H9 (cell line): Measurements from ENCODE around the gene SFMBT2. TPM values are rescaled to one million over a fixed set of nuclear protein-coding genes. Genes with fewer than 3 reads are reported as not detected.

Source experiments
- DNase-seq: peaks from one replicate; pipeline ENCODE4 v3.0.0-alpha.2; 2017
- H2AFZ ChIP-seq: one replicate; pipeline ENCODE4 v1.6.1; 2013; ENCODE audit warnings: mild to moderate bottlenecking, low read length, control low read depth, moderate library complexity
- H2AK5ac ChIP-seq: 2 replicates; pipeline ENCODE4 v1.6.1; 2013; ENCODE audit warnings: low read length, control low read depth, mixed read lengths; ENCODE audit not compliant: insufficient read length
- H2BK120ac ChIP-seq: one replicate; pipeline ENCODE4 v1.6.1; 2013; ENCODE audit warnings: low read depth, mild to moderate bottlenecking, low read length, control low read depth, inconsistent platforms; ENCODE audit not compliant: poor library complexity, severe bottlenecking
- H2BK12ac ChIP-seq: 2 replicates; pipeline ENCODE4 v1.6.1; 2013; ENCODE audit warnings: low read length, control low read depth, mixed read lengths, low read depth; ENCODE audit not compliant: insufficient read length
- H2BK15ac ChIP-seq: 2 replicates; pipeline ENCODE4 v1.6.1; 2013; ENCODE audit warnings: low read depth, low read length, control low read depth
- H2BK20ac ChIP-seq: one replicate; pipeline ENCODE4 v1.6.1; 2013; ENCODE audit warnings: low read depth, mild to moderate bottlenecking, low read length, control low read depth, inconsistent platforms; ENCODE audit not compliant: poor library complexity, severe bottlenecking
- H2BK5ac ChIP-seq: 2 replicates; pipeline ENCODE4 v1.6.1; 2013; ENCODE audit warnings: low read length, control low read depth, mixed read lengths; ENCODE audit not compliant: insufficient read length
- H3K14ac ChIP-seq: 2 replicates; pipeline ENCODE4 v1.6.1; 2013; ENCODE audit warnings: low read length, control low read depth; ENCODE audit not compliant: insufficient read depth
- H3K18ac ChIP-seq: 2 replicates; pipeline ENCODE4 v1.6.1; 2013; ENCODE audit warnings: low read depth, mild to moderate bottlenecking, mixed read lengths, low read length, control low read depth; ENCODE audit not compliant: insufficient read length
- H3K23ac ChIP-seq: 2 replicates; pipeline ENCODE4 v1.6.1; 2013; ENCODE audit warnings: low read length, control low read depth, mixed read lengths, low read depth; ENCODE audit not compliant: insufficient read length
- H3K23me2 ChIP-seq: 2 replicates; pipeline ENCODE4 v1.6.1; 2013; ENCODE audit warnings: low read depth, mild to moderate bottlenecking, mixed read lengths, low read length, control low read depth; ENCODE audit not compliant: insufficient read length, poor library complexity, severe bottlenecking
- H3K27ac ChIP-seq: 2 replicates; pipeline ENCODE4 v1.5.1; 2013; ENCODE audit warnings: low read length, control low read depth, mixed read lengths, low read depth; ENCODE audit not compliant: insufficient read length
- H3K27me3 ChIP-seq: 2 replicates; pipeline ENCODE4 v1.6.1; 2013; ENCODE audit warnings: low read length, control low read depth, inconsistent platforms; ENCODE audit not compliant: insufficient read depth
- H3K4ac ChIP-seq: 2 replicates; pipeline ENCODE4 v1.6.1; 2013; ENCODE audit warnings: low read depth, mild to moderate bottlenecking, control low read depth, inconsistent platforms, low read length, moderate library complexity
- H3K4me1 ChIP-seq: 2 replicates; pipeline ENCODE4 v1.6.1; 2013; ENCODE audit warnings: low read length, control low read depth, inconsistent platforms; ENCODE audit not compliant: insufficient read depth
- H3K4me2 ChIP-seq: 2 replicates; pipeline ENCODE4 v1.6.1; 2013; ENCODE audit warnings: low read length, control low read depth, mixed read lengths; ENCODE audit not compliant: insufficient read length, insufficient read depth
- H3K56ac ChIP-seq: 2 replicates; pipeline ENCODE4 v1.6.1; 2013; ENCODE audit warnings: low read depth, mild to moderate bottlenecking, mixed read lengths, low read length, control low read depth; ENCODE audit not compliant: insufficient read length
- H3K79me1 ChIP-seq: 2 replicates; pipeline ENCODE4 v1.6.1; 2013; ENCODE audit warnings: low read depth, mild to moderate bottlenecking, moderate library complexity, low read length, control low read depth, inconsistent platforms; ENCODE audit not compliant: insufficient read depth, poor library complexity, severe bottlenecking
- H3K79me2 ChIP-seq: 2 replicates; pipeline ENCODE4 v1.6.1; 2013; ENCODE audit warnings: low read length, control low read depth, inconsistent platforms; ENCODE audit not compliant: insufficient read depth
- H3K9ac ChIP-seq: 2 replicates; pipeline ENCODE4 v1.6.1; 2013; ENCODE audit warnings: low read length, control low read depth, mixed read lengths; ENCODE audit not compliant: insufficient read length; ENCODE audit errors: extremely low read depth
- H3K9me3 ChIP-seq: one replicate; pipeline ENCODE4 v1.6.1; 2013; ENCODE audit warnings: low read depth, low read length, inconsistent platforms; ENCODE audit not compliant: control insufficient read depth
- H3T11ph ChIP-seq: one replicate; pipeline ENCODE4 v1.6.1; 2013; ENCODE audit warnings: mild to moderate bottlenecking, low read length, control low read depth, inconsistent platforms
- H4K20me1 ChIP-seq: one replicate; pipeline ENCODE4 v1.6.1; 2013; ENCODE audit not compliant: control insufficient read depth, insufficient read length, insufficient read depth
- H4K5ac ChIP-seq: 2 replicates; pipeline ENCODE4 v1.6.1; 2013; ENCODE audit warnings: low read depth, mild to moderate bottlenecking, mixed read lengths, low read length, control low read depth; ENCODE audit not compliant: insufficient read length
- H4K8ac ChIP-seq: replicated peaks from 2 replicates; pipeline ENCODE4 v1.6.1; 2013; ENCODE audit warnings: low read length, control low read depth, mixed read lengths, low read depth; ENCODE audit not compliant: insufficient read length
- H4K91ac ChIP-seq: 2 replicates; pipeline ENCODE4 v1.6.1; 2013; ENCODE audit warnings: low read depth, mild to moderate bottlenecking, moderate library complexity, mixed read lengths, low read length, control low read depth; ENCODE audit not compliant: insufficient read length
- H3K27ac Mint-ChIP-seq, 3 experiments: 2 replicates in 2 of 3; 3 replicates in 1 of 3; pipeline ENCODE4 v1.8.0; 2020 to 2021; ENCODE audit warnings: mixed read lengths in 3 of 3, mild to moderate bottlenecking in 1 of 3, moderate library complexity in 1 of 3
- H3K27me3 Mint-ChIP-seq: 2 replicates; pipeline ENCODE4 v1.8.0; 2021; ENCODE audit warnings: low read depth, mild to moderate bottlenecking, moderate library complexity, mixed read lengths
- H3K36me3 Mint-ChIP-seq, 3 experiments: 2 replicates in 2 of 3; 3 replicates in 1 of 3; pipeline ENCODE4 v1.8.0; 2020 to 2021; ENCODE audit warnings: low read depth in 3 of 3, mixed read lengths in 3 of 3; ENCODE audit not compliant: insufficient read depth in 1 of 3
- H3K4me1 Mint-ChIP-seq, 2 experiments: 2 replicates each; pipeline ENCODE4 v1.8.0; 2020; ENCODE audit warnings: mixed read lengths in 2 of 2
- H3K4me3 Mint-ChIP-seq, 2 experiments: 2 replicates in 1 of 2; 3 replicates in 1 of 2; pipeline ENCODE4 v1.8.0; 2020 to 2021; ENCODE audit warnings: mild to moderate bottlenecking in 2 of 2, mixed read lengths in 2 of 2, moderate library complexity in 1 of 2
- H3K9me3 Mint-ChIP-seq, 2 experiments: 2 replicates in 1 of 2; 3 replicates in 1 of 2; pipeline ENCODE4 v1.8.0; 2020; ENCODE audit warnings: mild to moderate bottlenecking in 2 of 2, mixed read lengths in 2 of 2, moderate library complexity in 1 of 2
- CTCF ChIP-seq: fragments of 200-600 bp; sonication (generic); conservative IDR thresholded peaks from 3 replicates; pipeline ENCODE4 v1.8.0; 2021; ENCODE audit warnings: antibody characterized with exemption, mild to moderate bottlenecking
- WGBS: extraction: QIAGEN DNeasy Blood & Tissue Kit; methylation state at CpG from one replicate; pipeline ENCODE4 v1.1.7; 2013; ENCODE audit warnings: missing lambda C conversion rate, low lambda C conversion rate, mixed read lengths; ENCODE audit not compliant: insufficient read length; ENCODE audit errors: extremely low coverage; 5-methylcytosine and 5-hydroxymethylcytosine counted together
- total RNA-seq: library from RNA; stranded (reverse); gene quantifications from 2 replicates; pipeline ENCODE4 v1.2.1, GENCODE V29; 2021

SFMBT2 gene
- total RNA-seq, 1 experiment from 2014 or later, result 5.3 TPM

GRCh38 chr10:7401156-7401555, 9.7 kb downstream of the SFMBT2 start:
- Histone ChIP-seq H2AFZ (no peak overlapping the region), H4K20me1 (no peaks in the 10 kb centered on the region), H3K27ac (no peak overlapping the region), H4K5ac (no peak overlapping the region), H3K4me2 (no peak overlapping the region), H3K9me3 (no peaks in the 10 kb centered on the region), H2AK5ac (no peak overlapping the region), H2BK12ac (no peak overlapping the region), H3K14ac (no peak overlapping the region), H3K9ac (no peak overlapping the region), H3K27me3 (no peaks in the 10 kb centered on the region), H3T11ph (no peak overlapping the region), H3K23ac (no peak overlapping the region), H4K91ac (no peak overlapping the region), H4K8ac (no peak overlapping the region), H2BK5ac (no peak overlapping the region), H3K4me1 (no peaks in the 10 kb centered on the region; the same call in 1 of the 2 replicates), H2BK15ac (no peak overlapping the region), H3K18ac (no peak overlapping the region), H2BK120ac (no peak overlapping the region), H3K4ac (no peak overlapping the region), H3K23me2 (no peaks in the 10 kb centered on the region), H2BK20ac (no peak overlapping the region), H3K79me1 (no peaks in the 10 kb centered on the region), H3K79me2 (peaks cover 4% of the 10 kb centered on the region; the same call in 1 of the 2 replicates), H3K56ac (no peak overlapping the region)
- no peak for TF ChIP-seq CTCF
- no peak for DNase-seq
- Mint-ChIP-seq H3K27me3 (peaks cover 13% of the 10 kb centered on the region), H3K9me3 (no peaks in the 10 kb centered on the region), H3K27ac (no peak overlapping the region), H3K4me1 (peaks cover 0 to 24% of the 10 kb centered on the region in 2 experiments; a peak in 3 of 4 replicates), H3K4me3 (no peak overlapping the region), H3K36me3 (no peaks in the 10 kb centered on the region)
- WGBS, result no CpG with 5 or more reads among the region's 6 CpGs
